ENCODE data around the gene OR11H6.

DNA sequence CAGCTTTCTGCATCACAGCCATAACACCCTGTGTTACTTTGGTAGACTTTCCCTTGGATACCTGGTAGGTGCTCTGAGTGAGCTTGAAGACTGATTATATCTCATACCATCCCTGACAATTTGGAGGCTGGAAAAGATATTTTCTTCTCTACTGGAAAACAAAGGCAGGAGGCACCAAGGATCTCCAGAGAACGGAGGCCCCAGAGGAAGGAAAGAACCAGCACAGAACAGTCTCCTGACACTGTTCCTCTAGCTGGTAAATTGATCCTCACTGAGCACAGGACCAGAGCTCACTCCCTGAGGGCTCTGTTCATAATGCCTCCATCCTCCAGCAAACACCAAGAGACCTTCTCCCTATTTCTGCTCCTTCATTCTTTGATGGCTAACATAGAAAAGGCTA is 32.9 kb upstream of the OR11H6 start, which contains the start of gene OR11G2:
- TF ChIP-seq POLR2AphosphoS5 (IDR thresholded peaks at IDR 0.05; ENCODE audit: low read depth, low read length) (no peak), TAF1 (IDR thresholded peaks at IDR 0.05; ENCODE audit: borderline replicate concordance, low read depth, low read length) (no peak), POLR2A (IDR thresholded peaks at IDR 0.05; ENCODE audit: low read depth, low read length) (no peak)
